K562 (cell line): ENCODE measurements around the gene PSMD1. TPM values are rescaled to one million over a fixed set of nuclear protein-coding genes. Genes with fewer than 3 reads are reported as not detected.

Source experiments
- polyA plus RNA-seq, 8 experiments: library from polyadenylated mRNA; depleted of rRNA in 4 of 8; stranded (reverse) in 5 of 8; unstranded in 3 of 8; fragments of >200 nt; fragmentation: Nextera tagmentation in 2 of 8; fragmentation: Illumina TruSeq in 1 of 8; extraction: Ambion mirVana in 2 of 8; extraction: Trizol in 1 of 8; gene quantifications; 2 replicates each; pipeline versions ENCODE4 v1.2.1 to v1.2.3, GENCODE V29; 2011 to 2014; ENCODE audit warnings: inconsistent platforms in 1 of 8, missing spikeins in 1 of 8
- small RNA-seq: library from RNA; depleted of rRNA; stranded (forward); fragments of <200 nt; gene quantifications from one replicate; pipeline ENCODE3, GENCODE V24; 2014
- total RNA-seq, 7 experiments: library from RNA; depleted of rRNA in 6 of 7; stranded (reverse); fragments of >200 nt in 6 of 7; fragmentation: Illumina TruSeq in 2 of 7; extraction: Trizol in 2 of 7; gene quantifications; 2 replicates each; pipeline versions ENCODE4 v1.2.1 to v1.2.3, GENCODE V29; 2011 to 2021; ENCODE audit warnings: low replicate concordance in 1 of 7

The PSMD1 gene
- total and polyA plus RNA-seq, 9 of the 15 experiments (the other 6 are each of a cell fraction or from before 2014, with no cell fraction given) = 100 to 257 (median 147) TPM

Small RNA genes lying within 50 kb of the gene (small RNA-seq; reads per million reads assigned to genes)
- not detected for gene RNU1-93P

Other genes with a start within 250 kb of the PSMD1 start
- 21.5 and 30.9 TPM in 2 replicates for gene ITM2C, start 191.9 kb upstream of the PSMD1 start, total RNA-seq (2014; rRNA removed)
- gene ITM2C, start 191.9 kb upstream of the PSMD1 start, total RNA-seq (2014; rRNA removed; fragmentation: Illumina TruSeq; extraction: Trizol) = 14.3 and 15.4 TPM in 2 replicates
- gene ITM2C, start 191.9 kb upstream of the PSMD1 start, total RNA-seq (2015; rRNA removed; fragmentation: Illumina TruSeq; extraction: Trizol) = 19.7 and 20.8 TPM in 2 replicates
- 24.1 and 26.0 TPM in 2 replicates for gene ITM2C, start 191.9 kb upstream of the PSMD1 start, total RNA-seq (2021)
- 58.8 and 64.7 TPM in 2 replicates for gene ITM2C, start 191.9 kb upstream of the PSMD1 start, polyA plus RNA-seq (2011; rRNA removed)
- 37.5 and 38.3 TPM in 2 replicates for gene ITM2C, start 191.9 kb upstream of the PSMD1 start, polyA plus RNA-seq (2014; fragmentation: Illumina TruSeq; extraction: Trizol)
- gene ITM2C, start 191.9 kb upstream of the PSMD1 start, polyA plus RNA-seq (2014; fragmentation: Nextera tagmentation; extraction: Ambion mirVana) = 1 to 10 TPM in 1 of 2 experiments, under 1 TPM in 1; 0.49 to 1.4 TPM
- gene ITM2C, start 191.9 kb upstream of the PSMD1 start, polyA plus RNA-seq (2014; rRNA removed) = 27.1 and 37.1 TPM in 2 replicates
- 0.08 and 0.18 TPM in 2 replicates for gene GPR55, start 131.6 kb upstream of the PSMD1 start, total RNA-seq (2014; rRNA removed)
- gene GPR55, start 131.6 kb upstream of the PSMD1 start, total RNA-seq (2014; rRNA removed; fragmentation: Illumina TruSeq; extraction: Trizol) = 0.11 and 0.16 TPM in 2 replicates
- gene GPR55, start 131.6 kb upstream of the PSMD1 start, total RNA-seq (2015; rRNA removed; fragmentation: Illumina TruSeq; extraction: Trizol) = 0.34 and 0.36 TPM in 2 replicates
- 0.07 and 0.18 TPM in 2 replicates for gene GPR55, start 131.6 kb upstream of the PSMD1 start, total RNA-seq (2021)
- 0.32 and 0.49 TPM in 2 replicates for gene GPR55, start 131.6 kb upstream of the PSMD1 start, polyA plus RNA-seq (2011; rRNA removed)
- 0.16 and 0.19 TPM in 2 replicates for gene GPR55, start 131.6 kb upstream of the PSMD1 start, polyA plus RNA-seq (2014; fragmentation: Illumina TruSeq; extraction: Trizol)
- gene GPR55, start 131.6 kb upstream of the PSMD1 start, polyA plus RNA-seq (2014; fragmentation: Nextera tagmentation; extraction: Ambion mirVana) = under 1 TPM; 0.27 to 0.34 TPM
- gene GPR55, start 131.6 kb upstream of the PSMD1 start, polyA plus RNA-seq (2014; rRNA removed) = 0.36 and 0.73 TPM in 2 replicates
- gene SPATA3, start 60.7 kb upstream of the PSMD1 start, total RNA-seq (2014; rRNA removed) = not detected in 2 replicates
- gene SPATA3, start 60.7 kb upstream of the PSMD1 start, total RNA-seq (2014; rRNA removed; fragmentation: Illumina TruSeq; extraction: Trizol) = not detected in 2 replicates
- gene SPATA3, start 60.7 kb upstream of the PSMD1 start, total RNA-seq (2015; rRNA removed; fragmentation: Illumina TruSeq; extraction: Trizol) = not detected in 2 replicates
- gene SPATA3, start 60.7 kb upstream of the PSMD1 start, total RNA-seq (2021) = not detected in 2 replicates
- not detected in 2 replicates for gene SPATA3, start 60.7 kb upstream of the PSMD1 start, polyA plus RNA-seq (2011; rRNA removed)
- gene SPATA3, start 60.7 kb upstream of the PSMD1 start, polyA plus RNA-seq (2014; fragmentation: Illumina TruSeq; extraction: Trizol) = not detected in 2 replicates
- gene SPATA3, start 60.7 kb upstream of the PSMD1 start, polyA plus RNA-seq (2014; fragmentation: Nextera tagmentation; extraction: Ambion mirVana) = not detected
- gene SPATA3, start 60.7 kb upstream of the PSMD1 start, polyA plus RNA-seq (2014; rRNA removed) = not detected in 2 replicates
- gene C2orf72, start 19.3 kb upstream of the PSMD1 start, total RNA-seq (2014; rRNA removed) = not detected in 2 replicates
- gene C2orf72, start 19.3 kb upstream of the PSMD1 start, total RNA-seq (2014; rRNA removed; fragmentation: Illumina TruSeq; extraction: Trizol) = not detected in 2 replicates
- 0.18 and 0.23 TPM in 2 replicates for gene C2orf72, start 19.3 kb upstream of the PSMD1 start, total RNA-seq (2015; rRNA removed; fragmentation: Illumina TruSeq; extraction: Trizol)
- gene C2orf72, start 19.3 kb upstream of the PSMD1 start, total RNA-seq (2021) = 0.11 and 0.22 TPM in 2 replicates
- gene C2orf72, start 19.3 kb upstream of the PSMD1 start, polyA plus RNA-seq (2011; rRNA removed) = 0.08 and 0.24 TPM in 2 replicates
- gene C2orf72, start 19.3 kb upstream of the PSMD1 start, polyA plus RNA-seq (2014; fragmentation: Illumina TruSeq; extraction: Trizol) = not detected in 2 replicates
- gene C2orf72, start 19.3 kb upstream of the PSMD1 start, polyA plus RNA-seq (2014; fragmentation: Nextera tagmentation; extraction: Ambion mirVana) = not detected
- gene C2orf72, start 19.3 kb upstream of the PSMD1 start, polyA plus RNA-seq (2014; rRNA removed) = not detected in 2 replicates
- gene HTR2B, start 68.2 kb downstream of the PSMD1 start, total RNA-seq (2014; rRNA removed) = not detected in 2 replicates
- gene HTR2B, start 68.2 kb downstream of the PSMD1 start, total RNA-seq (2014; rRNA removed; fragmentation: Illumina TruSeq; extraction: Trizol) = not detected in 2 replicates
- not detected in 2 replicates for gene HTR2B, start 68.2 kb downstream of the PSMD1 start, total RNA-seq (2015; rRNA removed; fragmentation: Illumina TruSeq; extraction: Trizol)
- not detected in 2 replicates for gene HTR2B, start 68.2 kb downstream of the PSMD1 start, total RNA-seq (2021)
- gene HTR2B, start 68.2 kb downstream of the PSMD1 start, polyA plus RNA-seq (2011; rRNA removed) = not detected in 2 replicates
- not detected in 2 replicates for gene HTR2B, start 68.2 kb downstream of the PSMD1 start, polyA plus RNA-seq (2014; fragmentation: Illumina TruSeq; extraction: Trizol)
- not detected for gene HTR2B, start 68.2 kb downstream of the PSMD1 start, polyA plus RNA-seq (2014; fragmentation: Nextera tagmentation; extraction: Ambion mirVana)
- not detected in 2 replicates for gene HTR2B, start 68.2 kb downstream of the PSMD1 start, polyA plus RNA-seq (2014; rRNA removed)
- 0.41 and 1.4 TPM in 2 replicates for gene ARMC9, start 141.8 kb downstream of the PSMD1 start, total RNA-seq (2014; rRNA removed)
- gene ARMC9, start 141.8 kb downstream of the PSMD1 start, total RNA-seq (2014; rRNA removed; fragmentation: Illumina TruSeq; extraction: Trizol) = 0.36 and 1.1 TPM in 2 replicates
- 0.72 and 0.94 TPM in 2 replicates for gene ARMC9, start 141.8 kb downstream of the PSMD1 start, total RNA-seq (2015; rRNA removed; fragmentation: Illumina TruSeq; extraction: Trizol)
- 1.0 and 1.1 TPM in 2 replicates for gene ARMC9, start 141.8 kb downstream of the PSMD1 start, total RNA-seq (2021)
- 2.0 and 2.3 TPM in 2 replicates for gene ARMC9, start 141.8 kb downstream of the PSMD1 start, polyA plus RNA-seq (2011; rRNA removed)
- 1.2 and 1.3 TPM in 2 replicates for gene ARMC9, start 141.8 kb downstream of the PSMD1 start, polyA plus RNA-seq (2014; fragmentation: Illumina TruSeq; extraction: Trizol)
- gene ARMC9, start 141.8 kb downstream of the PSMD1 start, polyA plus RNA-seq (2014; fragmentation: Nextera tagmentation; extraction: Ambion mirVana) = 1 to 10 TPM in 1 of 2 experiments, under 1 TPM in 1; 0.71 to 1.5 TPM
- gene ARMC9, start 141.8 kb downstream of the PSMD1 start, polyA plus RNA-seq (2014; rRNA removed) = 1.2 and 1.5 TPM in 2 replicates